ENCODE measurements around the gene SLC12A4. TPM values are rescaled to one million over a fixed set of nuclear protein-coding genes. Genes with fewer than 3 reads are reported as not detected.
A peak's percentile ranks its signal among the peaks of the same experiment; 100 is the strongest.

Gene SLC12A4
- total RNA-seq, 6 experiments from 2014 or later: 17.2 to 40.0 (median 21.9) TPM

DNA sequence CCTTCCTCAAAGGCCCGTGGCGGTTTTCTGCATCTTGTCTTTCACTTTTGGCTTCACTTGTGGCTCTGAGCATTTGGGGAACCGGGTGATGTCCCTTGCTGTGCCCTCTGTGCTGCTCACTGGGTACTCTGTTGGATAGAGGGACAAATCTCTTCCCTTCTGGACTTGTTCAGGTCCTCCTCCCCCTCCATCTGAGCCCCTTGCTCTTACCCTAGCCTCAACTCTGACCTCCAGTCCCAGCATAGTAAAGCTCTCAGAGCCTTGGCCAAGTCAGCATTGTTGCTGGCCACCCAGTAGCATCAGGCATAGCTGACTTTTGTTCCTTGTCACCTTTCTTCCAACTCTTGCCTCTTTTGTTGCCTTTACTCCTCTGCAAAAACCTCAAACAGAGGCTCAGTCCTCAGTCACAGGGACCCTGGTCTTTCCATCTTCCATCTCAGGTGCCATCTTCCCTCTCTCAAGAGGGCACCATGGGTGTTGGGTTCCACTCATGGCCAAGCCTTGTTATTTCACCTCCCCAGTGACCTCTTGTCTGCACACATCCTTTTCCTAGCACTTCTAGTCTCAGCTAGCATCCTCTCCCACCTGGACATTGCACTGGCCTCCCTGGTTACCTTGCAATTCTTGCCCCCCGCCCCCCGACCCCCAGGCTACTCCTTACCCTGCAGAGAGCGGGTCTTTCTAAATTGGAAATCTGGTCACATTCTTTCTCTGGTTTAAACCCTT is 31.4 kb downstream of the SLC12A4 start:
- 41% methylated on average over 6 of the region's 6 CpGs for WGBS (ENCODE audit: insufficient coverage, low coverage, low lambda C conversion rate, missing lambda C conversion rate)
- intact Hi-C loops (cut with DNase I): no loop called here
- Histone ChIP-seq H3K27ac (peak overlapping the region; percentile 87 to 96 (median 93)), H3K9me3 (no peaks in the 10 kb centered on the region), H3K4me1 (peaks cover 0 to 42% (median 6%) of the 10 kb centered on the region in 4 donors), H3K27me3 (no peaks in the 10 kb centered on the region), H3K36me3 (peaks cover 0 to 4% (median 0%) of the 10 kb centered on the region in 4 donors), H3K4me3 (peak overlapping the region; percentile 83 to 97 (median 92))
- DNase-seq (no peak), ATAC-seq (no peak)
- TF ChIP-seq, protein P1, sequence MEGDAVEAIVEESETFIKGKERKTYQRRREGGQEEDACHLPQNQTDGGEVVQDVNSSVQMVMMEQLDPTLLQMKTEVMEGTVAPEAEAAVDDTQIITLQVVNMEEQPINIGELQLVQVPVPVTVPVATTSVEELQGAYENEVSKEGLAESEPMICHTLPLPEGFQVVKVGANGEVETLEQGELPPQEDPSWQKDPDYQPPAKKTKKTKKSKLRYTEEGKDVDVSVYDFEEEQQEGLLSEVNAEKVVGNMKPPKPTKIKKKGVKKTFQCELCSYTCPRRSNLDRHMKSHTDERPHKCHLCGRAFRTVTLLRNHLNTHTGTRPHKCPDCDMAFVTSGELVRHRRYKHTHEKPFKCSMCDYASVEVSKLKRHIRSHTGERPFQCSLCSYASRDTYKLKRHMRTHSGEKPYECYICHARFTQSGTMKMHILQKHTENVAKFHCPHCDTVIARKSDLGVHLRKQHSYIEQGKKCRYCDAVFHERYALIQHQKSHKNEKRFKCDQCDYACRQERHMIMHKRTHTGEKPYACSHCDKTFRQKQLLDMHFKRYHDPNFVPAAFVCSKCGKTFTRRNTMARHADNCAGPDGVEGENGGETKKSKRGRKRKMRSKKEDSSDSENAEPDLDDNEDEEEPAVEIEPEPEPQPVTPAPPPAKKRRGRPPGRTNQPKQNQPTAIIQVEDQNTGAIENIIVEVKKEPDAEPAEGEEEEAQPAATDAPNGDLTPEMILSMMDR (IDR thresholded peaks at IDR 0.05): no peak
- no peak for TF ChIP-seq POLR2A (IDR thresholded peaks at IDR 0.05)

DNA sequence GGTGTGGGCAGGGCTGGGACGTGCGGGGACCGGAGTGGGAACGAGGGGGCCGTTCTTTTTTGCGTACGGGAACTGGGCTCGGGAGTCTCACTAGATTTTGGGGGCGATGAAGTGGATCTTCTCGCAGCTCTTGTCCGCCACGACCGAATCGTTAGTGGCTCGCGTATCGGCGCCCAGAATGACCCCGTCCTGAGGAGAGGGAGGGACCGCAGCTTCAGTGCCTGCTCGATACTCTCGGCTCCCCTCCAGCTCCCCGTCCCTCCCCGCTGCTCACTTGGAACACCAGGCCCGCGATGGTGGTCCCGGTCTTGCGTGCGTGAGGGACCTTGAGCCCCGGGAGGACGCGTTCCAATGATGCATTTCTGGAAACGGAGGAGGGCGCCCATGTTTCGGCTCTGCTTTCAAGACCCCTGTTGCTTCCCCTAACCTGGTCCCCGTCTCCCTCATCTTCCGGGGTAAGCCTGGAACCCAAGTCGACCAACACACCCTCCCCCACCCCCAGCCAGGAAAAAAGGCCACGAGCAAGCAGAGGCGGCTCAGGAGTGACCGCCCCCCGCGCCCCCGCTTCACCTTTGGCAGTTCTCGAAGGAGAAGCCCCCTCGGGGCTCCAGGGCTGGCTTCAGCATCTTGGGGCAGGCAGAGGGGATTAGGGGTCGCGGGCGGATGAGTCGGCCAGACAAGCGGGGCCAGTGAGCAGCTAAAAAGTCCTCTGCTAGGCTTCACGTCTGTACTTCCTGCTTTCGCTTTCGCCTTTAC is 32.1 kb downstream of the SLC12A4 start, which contains the start of gene PSMB10:
TSS of gene PSMB10 (minus strand) at position 727 of the 756 bp plus-strand sequence. CDS start at position 626, 101 bp downstream.
- under 1% methylated on average over 33 of the region's 54 CpGs for WGBS (ENCODE audit: insufficient coverage, low coverage, low lambda C conversion rate, missing lambda C conversion rate)
- Histone ChIP-seq H3K27me3 (no peaks in the 10 kb centered on the region), H3K36me3 (peaks cover 0 to 4% (median 0%) of the 10 kb centered on the region in 4 donors), H3K4me1 (peaks cover 0 to 35% (median 3%) of the 10 kb centered on the region in 4 donors), H3K9me3 (no peaks in the 10 kb centered on the region), H3K4me3 (peak within 1 kb of the TSS; percentile 83 to 97 (median 92)), H3K27ac (peak within 1 kb of the TSS; percentile 87 to 96 (median 93))
- intact Hi-C loops (cut with DNase I): no loop called here
- ATAC-seq (peak; percentile 35 to 49 (median 46)), DNase-seq (peak; percentile 66 to 74 (median 72))
- TF ChIP-seq, protein P1 (IDR thresholded peaks at IDR 0.05): no peak
- TF ChIP-seq POLR2A (IDR thresholded peaks at IDR 0.05): no peak

DNA sequence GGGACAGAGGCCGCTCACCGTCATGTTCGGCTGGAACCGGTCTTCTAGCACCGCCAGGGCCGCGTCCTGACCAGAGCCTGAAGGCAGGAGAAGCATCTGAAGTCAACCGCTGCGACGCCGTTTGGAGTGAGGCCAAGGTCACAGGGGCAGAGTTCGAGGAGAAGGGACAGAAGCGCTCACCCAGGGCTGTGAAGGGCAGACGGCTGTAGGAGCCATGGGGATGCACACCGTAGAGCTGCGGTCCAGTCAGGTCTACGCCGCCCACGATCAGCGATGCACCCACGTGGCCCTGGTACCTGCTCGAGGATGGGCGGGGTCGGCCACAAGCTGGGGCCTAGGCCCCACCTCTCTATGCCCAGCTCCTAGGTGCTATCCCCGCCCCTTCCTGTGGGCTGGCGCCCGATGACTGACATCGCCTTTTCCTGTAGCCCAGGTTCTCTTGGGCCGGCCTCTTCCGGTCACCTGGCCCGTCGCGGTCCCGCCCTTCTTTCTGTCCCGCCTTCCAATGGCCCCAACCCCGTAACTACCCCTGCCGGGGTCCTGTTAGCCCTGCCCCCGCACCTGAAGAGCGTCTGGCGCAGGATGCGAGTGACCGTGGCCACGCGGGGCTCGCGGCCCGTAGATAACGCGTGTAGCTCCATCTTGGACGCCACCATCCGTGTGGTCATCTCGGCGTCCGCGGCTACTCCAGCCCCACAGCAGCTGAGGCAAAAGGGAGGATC is 32.9 kb downstream of the SLC12A4 start:
- 8% methylated on average over 10 of the region's 55 CpGs for WGBS (ENCODE audit: insufficient coverage, low coverage, low lambda C conversion rate, missing lambda C conversion rate)
- intact Hi-C loops (cut with DNase I): no loop called here

DNA sequence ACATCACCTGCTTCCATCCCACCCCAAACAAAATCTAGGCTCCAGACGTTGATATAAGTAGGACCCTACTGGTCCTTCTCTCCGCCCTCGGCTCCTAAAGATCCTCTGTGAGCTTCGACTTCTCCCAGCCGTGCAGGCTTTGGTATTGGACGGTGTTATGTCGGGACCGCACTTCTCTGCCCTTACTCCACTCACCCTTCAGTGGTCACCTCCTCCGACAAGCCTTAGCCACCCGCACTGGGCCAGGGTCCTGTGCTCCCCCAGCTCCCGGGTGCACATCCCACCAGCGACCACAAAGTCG is 33.4 kb downstream of the SLC12A4 start:
- intact Hi-C loops (cut with DNase I): no loop called here
- H3K27ac ChIP-seq: peak overlapping the region in 1 of 3 donors; percentile 96
- no peak for ATAC-seq

More for the DNA sequence above, 32.9 kb downstream of the SLC12A4 start:
- Histone ChIP-seq H3K27me3 (no peaks in the 10 kb centered on the region), H3K4me3 (peak overlapping the region; percentile 83 to 97 (median 92)), H3K9me3 (no peaks in the 10 kb centered on the region), H3K4me1 (peaks cover 0 to 30% (median 3%) of the 10 kb centered on the region in 4 donors), H3K27ac (peak overlapping the region; percentile 87 to 96 (median 93)), H3K36me3 (peaks cover 0 to 4% (median 0%) of the 10 kb centered on the region in 4 donors)
- TF ChIP-seq POLR2A (IDR thresholded peaks at IDR 0.05): peak; percentile 67
- TF ChIP-seq, protein P1 (IDR thresholded peaks at IDR 0.05): no peak
- peak; percentile 90 to 96 (median 92) for ATAC-seq
- DNase-seq: peak; percentile 97 to 99 (median 99)

More for the DNA sequence above, 33.4 kb downstream of the SLC12A4 start:
- Histone ChIP-seq H3K36me3 (peaks cover 0 to 4% (median 0%) of the 10 kb centered on the region in 4 donors), H3K27me3 (no peaks in the 10 kb centered on the region), H3K4me3 (peak overlapping the region; percentile 83 to 97 (median 92)), H3K9me3 (no peaks in the 10 kb centered on the region), H3K4me1 (peaks cover 0 to 25% (median 3%) of the 10 kb centered on the region in 4 donors)
- WGBS (ENCODE audit: insufficient coverage, low coverage, low lambda C conversion rate, missing lambda C conversion rate): 34% methylated on average over 12 of the region's 13 CpGs
- TF ChIP-seq, protein P1 (IDR thresholded peaks at IDR 0.05): no peak
- TF ChIP-seq POLR2A (IDR thresholded peaks at IDR 0.05): no peak
- DNase-seq: no peak

Data from right lobe of liver (tissue), 6 donors.